C1 segment of cervical spinal cord (tissue), 14 donors: ENCODE results near the gene KLRC4.
"Not testable (repeated sequence)": the region's sequence is repeated elsewhere in the genome, so short reads cannot be mapped to it uniquely, and the experiment has no call there.

Experiments
- DNase-seq, 14 donors: peaks; one replicate each; lab custom pipeline; 2025; lab: John Stamatoyannopoulos, UW

The KLRC4 gene

GRCh38 chr12:10368206-10369171, 41.1 kb downstream of the KLRC4 start:
- peak in 4 of 14 donors; percentile 30 to 77 (median 44) for DNase-seq

- DNase-seq, result not testable (repeated sequence)
Measured at GRCh38 chr12:10367714-10368113, 41.8 kb downstream of the KLRC4 start.

DNA sequence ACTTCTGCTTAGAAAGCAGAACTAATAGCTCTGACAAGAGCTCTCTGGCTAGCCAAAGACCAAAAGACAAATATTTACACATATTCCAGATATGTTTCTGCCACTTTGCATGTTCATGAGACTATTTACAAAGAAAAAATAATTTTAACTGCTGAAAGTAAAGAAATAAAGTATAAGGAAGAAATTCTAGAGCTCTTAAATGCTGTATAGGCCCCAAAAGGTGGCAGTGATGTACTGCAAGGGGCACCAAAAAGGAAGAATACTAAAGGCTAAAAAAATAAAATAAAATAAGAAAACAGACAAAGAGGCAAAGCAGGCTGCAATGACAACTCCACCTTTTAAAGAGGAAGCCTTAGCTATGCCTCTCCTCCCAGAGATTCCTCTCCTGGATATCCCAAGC, 42.7 kb downstream of the KLRC4 start:
- no peak for DNase-seq

GRCh38 chr12:10365696-10366405, 43.7 kb downstream of the KLRC4 start:
- DNase-seq, result peak in 2 of 14 donors; percentile 51 to 75

- peak in 12 of 14 donors; percentile 51 to 86 (median 66) for DNase-seq
Measured at GRCh38 chr12:10364815-10365622, 44.5 kb downstream of the KLRC4 start.

GRCh38 chr12:10363914-10364814, 45.4 kb downstream of the KLRC4 start:
- DNase-seq, result peak in 12 of 14 donors; percentile 53 to 92 (median 74)

DNA sequence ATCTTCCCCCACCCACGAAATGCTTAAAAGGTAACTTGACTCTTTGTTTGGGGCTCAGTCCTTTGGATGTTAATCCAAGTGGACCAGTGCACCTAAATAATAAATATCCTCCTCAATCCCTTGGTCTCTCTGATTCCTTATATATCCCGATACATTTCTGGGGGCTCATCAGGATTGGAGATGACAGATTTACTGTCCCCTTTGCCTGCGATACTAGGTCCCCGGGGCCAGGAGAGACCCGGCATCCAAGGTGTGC, 46.0 kb downstream of the KLRC4 start:
- DNase-seq, result no peak

DNA sequence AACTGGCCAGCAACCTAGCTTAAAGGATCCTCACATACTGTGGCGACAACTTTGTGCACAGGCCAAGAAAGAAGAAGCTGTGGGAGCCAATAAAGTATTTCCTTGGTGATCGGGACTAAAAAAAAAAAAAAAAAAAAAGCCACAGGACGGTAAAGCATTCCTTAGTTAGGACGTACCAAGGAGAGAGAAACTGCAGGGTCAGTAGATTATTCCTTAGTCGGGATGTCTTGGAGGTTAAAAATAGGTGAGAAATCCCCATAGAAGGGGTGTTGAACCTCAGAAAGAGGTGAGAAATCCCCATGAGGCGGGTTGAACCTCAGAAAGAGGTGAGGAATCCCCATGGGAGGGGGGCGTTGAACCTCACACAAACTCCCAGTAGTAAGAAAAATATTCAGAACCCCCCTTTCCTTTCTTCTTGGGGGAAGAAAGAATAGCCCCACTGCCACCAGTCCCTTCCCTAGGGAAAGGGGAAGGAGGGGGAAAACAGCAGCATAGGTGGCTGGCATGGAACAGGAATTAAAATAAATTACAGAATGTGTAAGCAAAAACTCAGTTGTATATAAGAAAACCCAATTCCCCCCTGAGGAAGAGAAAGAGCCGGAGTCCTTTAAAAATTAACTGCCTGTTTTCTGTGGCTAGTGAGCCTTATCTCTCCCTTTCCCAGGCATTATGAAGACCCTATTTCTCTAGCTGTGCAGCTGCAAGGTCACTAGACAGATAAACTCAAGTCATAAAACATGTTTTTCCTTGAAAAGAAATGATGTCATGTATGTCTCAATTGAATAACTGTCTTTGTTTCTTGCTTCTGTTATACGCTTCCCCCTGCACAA, 46.5 kb downstream of the KLRC4 start:
- DNase-seq, result no peak

- DNase-seq, result no peak
Measured at GRCh38 chr12:10362325-10362724, 47.2 kb downstream of the KLRC4 start.

DNA sequence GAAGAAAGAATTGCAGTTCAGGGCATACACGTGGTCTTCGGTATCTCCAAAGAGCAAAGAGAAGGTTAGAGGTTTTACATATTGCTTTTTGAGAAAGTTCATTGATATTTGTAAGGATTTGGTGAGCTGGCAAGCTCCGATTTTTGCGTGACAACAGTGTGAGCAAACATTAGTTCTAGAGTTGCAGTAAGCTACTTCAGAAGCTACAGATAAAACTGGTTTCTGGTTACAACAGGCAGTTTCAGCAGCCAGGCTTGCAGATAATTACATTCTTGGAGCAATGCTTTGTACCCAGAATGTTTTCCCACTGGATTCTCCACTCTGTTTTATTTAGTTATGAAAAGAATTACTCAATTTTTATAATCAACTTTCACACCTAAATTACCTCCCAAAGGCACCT, 47.9 kb downstream of the KLRC4 start:
- no peak for DNase-seq

GRCh38 chr12:10361084-10361483, 48.5 kb downstream of the KLRC4 start:
- no peak for DNase-seq

DNA sequence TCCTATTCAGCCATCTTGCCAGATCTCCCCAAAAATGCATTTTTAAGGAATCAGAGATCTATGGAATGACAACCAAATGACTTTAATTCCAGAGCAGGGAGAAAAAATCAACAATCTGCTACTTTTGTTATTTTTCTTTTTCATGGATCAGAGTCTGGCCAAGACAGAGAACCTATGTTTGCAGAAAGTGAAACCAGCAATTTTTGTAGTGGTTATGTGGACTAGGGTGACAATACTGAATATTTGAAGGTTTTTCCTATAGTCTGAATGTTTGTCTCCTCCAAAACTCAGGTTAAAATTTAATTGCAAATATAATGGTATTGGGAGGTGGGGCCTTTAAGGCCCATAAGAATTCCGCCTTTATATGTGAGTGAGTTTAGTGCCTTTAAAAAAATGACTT, 50.6 kb downstream of the KLRC4 start:
- no peak for DNase-seq

DNA sequence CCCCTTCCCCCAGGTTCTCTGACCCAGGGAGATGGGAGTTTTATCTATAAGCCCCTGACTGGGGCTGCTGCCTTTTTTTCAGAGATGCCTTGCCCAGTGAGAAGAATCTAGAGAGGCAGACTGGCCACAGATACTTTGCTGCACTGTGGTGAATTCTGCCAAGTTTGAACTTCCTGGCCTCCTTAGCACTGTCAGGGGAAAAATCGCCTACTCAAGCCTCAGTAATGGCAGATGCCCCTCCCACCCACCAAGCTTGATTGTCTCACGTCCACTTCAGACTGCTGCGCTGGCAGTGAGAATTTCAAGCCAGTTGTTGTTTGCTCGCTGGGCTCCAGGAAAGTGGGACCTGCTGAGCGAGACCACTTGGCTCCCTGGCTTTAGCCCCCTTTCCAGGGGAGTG, 51.4 kb downstream of the KLRC4 start:
- DNase-seq, result no peak
